GM10248 (cell line): Measurements from ENCODE around the gene CHIC2.

Experiments
- CTCF ChIA-PET: fragments of 300-600 bp; sonication (Branson Sonifier 250); formaldehyde crosslinking; extraction: SDS; loops from one replicate; lab custom pipeline; 2021; ENCODE audit warnings: antibody characterized with exemption; lab: Yijun Ruan, JAX
- POLR2A ChIA-PET: fragments of 350-650 bp; sonication (Branson Sonifier 250); formaldehyde crosslinking; extraction: SDS; loops from one replicate; lab custom pipeline; 2020; ENCODE audit warnings: antibody characterized with exemption; lab: Yijun Ruan, JAX
- DNase-seq: peaks from one replicate; pipeline ENCODE4 v3.0.0; 2012; ENCODE audit errors: extremely low spot score
- CTCF ChIP-seq: IDR thresholded peaks from 2 replicates; pipeline ENCODE4 v1.5.1; 2012; ENCODE audit warnings: mild to moderate bottlenecking, low read depth; ENCODE audit errors: extremely low read depth, missing control alignments, control extremely low read depth

CHIC2 gene

GRCh38 chr4:54103190-54103574 is 38.8 kb upstream of the CHIC2 start:
- no peak for TF ChIP-seq CTCF
- no peak for DNase-seq
- POLR2A ChIA-PET, result no interaction called here
- CTCF ChIA-PET, result interaction anchor here (2.1 kb wide), 1 partner anchor 131 kb away, joined by 7 read pairs; no protein-coding TSS in a partner anchor

GRCh38 chr4:54102531-54103106 is 38.2 kb upstream of the CHIC2 start:
- POLR2A ChIA-PET, result no interaction called here
- CTCF ChIA-PET, result interaction anchor here (2.1 kb wide), 1 partner anchor 131 kb away, joined by 7 read pairs; no protein-coding TSS in a partner anchor
- no peak for TF ChIP-seq CTCF
- no peak for DNase-seq

- POLR2A ChIA-PET, result no interaction called here
- CTCF ChIA-PET, result no interaction called here
- TF ChIP-seq CTCF, result no peak
- DNase-seq, result no peak
These were observed 37.0 kb upstream of the CHIC2 start for GRCh38 chr4:54101190-54102041.

- peak; percentile 33 for DNase-seq
- POLR2A ChIA-PET, result no interaction called here
- no peak for TF ChIP-seq CTCF
- CTCF ChIA-PET, result no interaction called here
These were observed 36.3 kb upstream of the CHIC2 start for GRCh38 chr4:54100595-54101189.

- peak; percentile 35 for DNase-seq
- POLR2A ChIA-PET, result no interaction called here
- TF ChIP-seq CTCF, result no peak
- CTCF ChIA-PET, result no interaction called here
These were observed 35.6 kb upstream of the CHIC2 start, which contains the start of gene GSX2 for GRCh38 chr4:54099748-54100574. TSS of gene GSX2 (plus strand) at chr4:54100163. CDS start at chr4:54100345, 182 bp downstream.

- ChIA-PET CTCF (no interaction called here), POLR2A (no interaction called here)
- DNase-seq, result no peak
- no peak for TF ChIP-seq CTCF
These were observed 34.9 kb upstream of the CHIC2 start for GRCh38 chr4:54099287-54099747.
